ENCODE data around the gene C6orf58.
"Not testable (repeated sequence)": the region's sequence is repeated elsewhere in the genome, so short reads cannot be mapped to it uniquely, and the experiment has no call there.

C6orf58 gene

GRCh38 chr6:127592964-127593363, 16.0 kb downstream of the C6orf58 start:
- DNase-seq (ENCODE audit: low read depth) = no peak

GRCh38 chr6:127593456-127593855, 16.5 kb downstream of the C6orf58 start:
- not testable (repeated sequence) for DNase-seq (ENCODE audit: low read depth)

GRCh38 chr6:127606131-127606562, 29.2 kb downstream of the C6orf58 start:
- DNase-seq (ENCODE audit: low read depth) = no peak

DNA sequence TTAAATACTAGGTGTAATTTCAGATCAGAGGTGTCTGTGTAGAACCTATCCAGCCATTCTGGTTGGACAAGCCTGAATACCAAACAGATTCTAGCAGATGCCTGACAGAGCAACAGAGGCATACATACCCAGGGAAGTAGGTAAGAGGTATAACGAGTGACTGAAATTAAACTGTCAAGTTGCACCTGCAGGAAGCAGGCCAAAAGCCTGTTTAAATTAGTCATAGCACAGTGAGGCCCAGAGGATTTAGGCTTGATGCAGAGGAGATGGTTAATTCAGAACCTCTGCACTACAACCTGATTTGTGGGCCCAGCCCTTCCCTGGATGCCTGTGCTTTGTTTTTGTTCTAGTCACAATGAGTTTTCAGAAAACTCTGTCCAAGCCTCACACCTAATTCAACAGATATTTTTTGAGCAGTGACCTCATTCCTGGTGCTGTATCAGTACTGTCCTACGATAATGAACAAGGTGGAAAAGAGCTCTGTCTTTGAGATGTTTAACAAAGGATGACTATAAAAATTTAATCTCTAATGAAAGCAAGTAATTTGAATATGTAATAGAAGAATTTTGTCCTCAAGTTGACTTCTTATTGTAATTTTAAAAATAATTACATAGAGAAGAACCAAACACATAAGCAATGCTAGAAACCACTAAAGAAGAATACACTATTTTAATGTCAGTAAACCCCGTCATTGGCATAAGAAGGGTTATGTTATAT, 31.7 kb downstream of the C6orf58 start:
- DNase-seq (ENCODE audit: low read depth) = no peak

- no peak for DNase-seq (ENCODE audit: low read depth)
Measured at GRCh38 chr6:127618729-127619128, 41.8 kb downstream of the C6orf58 start.

- DNase-seq (ENCODE audit: low read depth) = no peak
Measured at GRCh38 chr6:127630800-127631199, 53.8 kb downstream of the C6orf58 start.

DNA sequence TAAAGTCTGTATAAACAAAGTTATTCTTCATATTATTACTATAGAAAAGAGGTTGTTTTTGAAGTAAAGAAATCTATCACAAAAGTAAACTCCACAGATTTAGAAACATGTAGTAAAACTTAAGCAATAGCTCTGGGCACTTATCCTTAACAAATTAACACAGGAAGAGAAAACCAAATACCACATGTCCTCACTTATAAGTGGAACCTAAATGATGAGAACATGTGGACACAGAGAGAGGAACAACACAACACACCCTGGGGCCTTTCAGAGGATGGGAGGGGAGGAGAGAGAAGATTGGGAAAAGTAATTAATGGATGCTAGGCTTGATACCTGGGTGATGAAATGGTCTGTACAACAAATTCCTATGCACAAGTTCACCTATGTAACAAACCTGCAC, 57.2 kb downstream of the C6orf58 start:
- DNase-seq (ENCODE audit: low read depth) = no peak

DNA sequence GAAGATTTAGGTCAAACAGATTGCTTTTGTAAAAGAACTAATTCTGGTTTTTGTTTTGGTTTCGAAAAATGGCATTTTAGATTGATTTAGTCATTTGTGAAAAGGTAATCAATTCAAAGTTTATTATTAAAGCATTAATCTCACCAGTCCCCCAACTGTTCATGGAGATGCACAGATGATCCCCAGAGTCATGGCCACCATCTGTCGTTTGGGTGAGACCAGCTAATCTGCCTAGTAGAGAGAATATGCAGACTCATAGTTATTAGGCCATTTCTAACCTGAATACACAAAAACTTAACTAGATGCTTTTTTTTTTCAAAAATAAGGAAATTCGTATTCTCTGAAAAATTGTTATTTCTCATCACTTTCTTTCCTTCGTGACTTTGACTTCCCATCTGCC, 58.1 kb downstream of the C6orf58 start:
- no peak for DNase-seq (ENCODE audit: low read depth)

DNA sequence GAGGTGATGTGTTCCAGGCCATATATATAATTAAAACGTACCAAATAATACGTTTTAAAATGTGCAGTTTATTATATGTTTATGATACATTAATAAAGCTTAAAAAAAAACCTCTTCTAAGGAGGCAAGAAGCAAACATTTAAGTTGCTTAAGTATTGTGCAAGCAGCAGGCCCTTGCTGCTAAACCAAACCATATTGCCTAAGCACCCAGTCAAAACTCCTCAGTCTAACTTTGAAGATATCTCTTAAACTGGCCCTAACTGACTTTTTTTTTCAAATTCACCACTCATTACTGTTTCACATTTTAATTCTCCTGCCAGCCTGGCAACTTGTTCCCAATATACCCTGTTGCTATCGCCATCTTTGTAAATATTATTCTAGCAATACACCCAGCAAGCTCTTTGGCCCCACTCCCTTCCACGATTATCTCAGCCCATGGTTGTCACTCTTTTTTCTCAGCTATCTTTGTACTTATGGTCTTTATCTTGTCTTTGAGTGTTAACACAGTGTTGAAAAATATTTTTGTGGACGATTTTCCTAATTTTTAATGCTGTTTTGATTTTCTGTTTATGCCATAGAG, 60.9 kb downstream of the C6orf58 start:
- DNase-seq (ENCODE audit: low read depth) = no peak

Measured in stimulated activated CD8-positive, alpha-beta memory T cell treated with anti-CD3 and anti-CD28 coated beads, Interleukin-15, amount 100 ng/mL, for 1 hour (primary cell).